ENCODE results near the gene SLC45A3.
"Not testable (repeated sequence)": the region's sequence is repeated elsewhere in the genome, so short reads cannot be mapped to it uniquely, and the experiment has no call there.

The SLC45A3 gene

DNA sequence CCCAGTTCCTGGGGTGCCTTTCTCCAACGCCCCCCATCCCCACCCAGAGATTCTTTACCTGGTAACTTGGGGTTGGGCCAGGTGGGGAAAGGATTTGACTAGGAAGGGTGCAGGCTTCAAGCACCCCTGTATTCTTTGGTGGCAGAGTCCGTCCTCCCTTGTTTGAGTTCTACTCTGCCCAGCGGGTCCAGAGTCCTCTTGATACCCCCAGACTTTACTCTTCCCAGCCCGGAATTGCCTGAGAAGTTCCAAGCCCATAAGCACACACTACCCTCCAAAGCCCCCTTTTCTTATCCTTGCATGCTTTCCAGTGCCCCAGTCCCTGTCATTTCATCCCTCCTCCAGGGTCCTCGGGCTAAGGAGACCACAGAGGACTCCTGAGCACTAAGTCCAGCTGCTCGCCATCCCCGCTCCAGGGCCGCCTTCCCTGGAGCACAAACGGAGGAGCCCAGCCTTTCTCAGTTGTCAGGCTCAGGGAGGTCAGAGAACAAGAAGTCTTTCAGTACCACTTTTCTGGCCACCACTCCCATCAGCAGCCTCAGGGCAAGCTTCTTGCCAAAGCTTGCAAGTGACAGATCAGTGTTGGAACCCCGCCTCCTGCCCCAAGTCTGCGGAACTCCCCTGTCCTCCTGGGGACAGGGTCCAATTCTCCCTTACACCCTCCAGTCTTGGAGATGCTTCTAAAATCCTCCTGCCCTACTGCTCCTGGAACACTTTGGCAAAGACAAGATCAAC is 12.2 kb downstream of the SLC45A3 start:
- DNase-seq: no peak

DNA sequence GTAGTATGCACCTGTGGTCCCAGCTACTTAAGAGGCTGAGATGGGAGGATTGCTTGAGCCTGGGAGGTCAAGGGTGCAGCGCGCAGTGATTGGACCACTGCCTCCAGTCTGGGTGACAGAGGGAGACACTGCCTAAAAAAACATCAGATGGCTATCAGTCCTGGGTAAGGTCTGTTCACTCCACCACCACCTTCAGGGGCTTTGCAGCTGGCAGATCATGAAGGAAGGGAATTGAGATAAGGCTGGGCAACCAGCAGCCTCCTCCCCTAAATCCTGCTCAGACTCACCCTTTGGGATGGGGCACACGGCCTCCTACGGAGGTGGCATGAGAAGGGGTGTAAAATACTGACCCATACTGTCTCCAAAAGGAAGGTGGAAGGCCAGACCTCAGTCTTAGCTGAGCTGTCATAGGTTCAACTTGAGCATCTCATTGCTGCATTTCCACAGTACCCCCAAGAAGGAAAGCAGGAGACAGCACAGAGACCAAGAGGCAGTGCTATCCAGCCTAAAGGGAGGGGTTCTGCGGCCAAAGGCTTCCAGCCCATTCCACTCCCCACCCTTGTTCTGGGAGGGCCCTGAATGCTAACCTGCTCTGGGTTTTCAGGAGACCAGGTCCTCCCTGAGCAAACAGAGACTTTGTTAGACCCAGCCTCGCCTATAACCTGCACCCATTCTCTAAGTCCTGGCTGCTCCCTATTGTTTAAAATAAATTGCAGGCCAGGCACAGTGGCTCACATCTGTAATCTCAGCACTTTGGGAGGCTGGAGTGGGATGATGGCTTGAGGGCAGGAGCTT is 13.7 kb downstream of the SLC45A3 start:
- DNase-seq: no peak

DNA sequence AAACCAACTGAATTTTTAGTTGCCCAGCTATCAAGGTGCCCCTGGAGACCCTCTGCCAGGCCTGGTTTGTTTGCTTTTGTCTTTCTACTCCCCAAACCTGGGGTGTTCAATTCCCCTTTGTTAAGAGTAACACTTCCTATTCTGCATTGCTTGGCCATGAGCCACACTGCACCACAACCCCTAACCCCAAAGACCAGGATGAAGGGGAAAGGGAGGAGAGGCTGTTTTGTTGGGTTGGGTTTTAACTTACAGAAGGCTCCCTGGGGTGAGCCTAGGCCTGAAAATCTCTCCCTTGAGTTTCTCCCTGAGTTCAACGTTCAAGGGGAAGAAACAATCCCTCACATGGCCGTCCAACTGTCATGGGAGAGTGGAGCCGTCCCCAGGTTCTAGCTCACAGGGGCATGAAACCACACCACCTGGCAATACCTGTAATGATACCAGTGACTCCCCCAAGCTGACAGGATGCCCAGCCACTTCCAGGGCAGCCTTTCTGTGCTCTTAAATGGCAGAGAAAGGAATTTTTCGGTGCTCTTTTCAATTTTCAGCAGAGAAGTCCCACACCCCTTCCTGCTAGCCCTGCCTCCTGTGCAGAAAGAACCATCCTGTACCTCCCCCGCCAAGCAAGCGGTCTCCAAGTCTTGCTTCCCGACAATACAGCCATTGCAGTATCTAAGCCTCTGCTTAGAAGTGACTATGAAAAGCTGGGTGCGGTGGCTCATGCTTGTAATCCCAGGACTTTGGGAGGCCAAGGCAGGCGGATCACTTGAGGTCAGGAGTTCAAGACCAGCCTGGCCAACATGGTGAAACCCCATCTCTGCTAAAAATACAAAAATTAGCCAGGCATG is 14.9 kb downstream of the SLC45A3 start:
- DNase-seq: no peak

DNA sequence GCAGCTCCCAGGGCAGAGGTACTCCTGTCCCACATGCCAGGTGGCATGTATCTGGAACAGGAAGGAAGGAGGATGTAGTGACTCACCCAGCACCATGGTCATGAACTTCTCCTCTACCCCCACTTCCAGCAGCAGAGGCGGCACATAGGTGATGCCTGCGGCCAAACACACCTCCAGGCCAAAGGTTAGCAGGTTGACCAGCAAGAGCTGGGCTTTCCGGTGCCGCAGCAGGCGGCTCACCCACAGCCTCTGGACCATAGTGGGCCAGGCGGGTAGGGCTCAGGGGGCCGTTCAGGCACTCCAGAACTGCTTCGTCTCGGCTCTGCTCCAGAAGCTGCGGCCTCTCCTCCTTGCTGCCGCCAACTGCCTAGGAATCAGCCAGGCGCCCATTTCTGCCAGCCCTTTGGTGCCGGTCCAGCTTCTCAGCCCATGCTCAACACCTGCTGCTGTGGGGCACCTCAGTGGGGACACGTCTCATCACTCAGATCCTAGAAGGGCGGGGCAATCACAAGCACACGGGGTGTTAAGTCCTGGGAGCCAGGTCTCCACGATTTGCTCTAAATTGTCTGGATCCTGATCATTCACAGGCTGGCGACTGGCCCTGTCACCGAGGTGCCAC is 15.8 kb downstream of the SLC45A3 start:
- no peak for DNase-seq

DNA sequence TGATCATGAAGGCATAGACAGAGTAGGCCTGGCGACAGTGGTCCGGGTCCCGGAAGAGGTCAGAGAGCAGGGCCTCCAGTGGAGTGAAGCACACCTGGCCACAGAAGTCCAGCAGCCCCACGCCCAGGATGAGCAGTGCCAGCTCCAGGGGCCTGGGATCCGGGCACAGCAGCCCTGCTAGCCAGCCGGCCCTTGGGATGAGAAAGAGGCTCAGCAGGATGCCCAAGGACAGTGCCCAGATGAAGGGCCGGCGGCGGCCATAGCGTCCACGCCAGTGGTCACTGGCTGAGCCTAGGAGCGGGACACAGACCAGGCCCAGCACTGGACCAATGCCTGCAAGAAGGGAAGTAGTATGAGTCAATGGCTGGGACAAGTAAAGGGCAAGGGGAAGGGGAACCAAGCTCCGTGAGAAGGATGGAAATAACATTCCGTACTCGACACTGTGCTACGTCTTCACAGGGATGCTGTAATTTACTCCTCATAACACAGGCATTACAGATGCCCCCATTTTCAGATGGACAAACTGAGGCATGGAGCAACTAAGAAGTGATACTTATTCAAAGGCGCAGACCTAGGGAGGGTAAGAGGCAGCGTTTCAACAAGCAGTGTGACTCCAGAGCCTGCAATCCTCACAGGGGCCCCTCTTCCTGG is 16.9 kb downstream of the SLC45A3 start:
- no peak for DNase-seq

DNA sequence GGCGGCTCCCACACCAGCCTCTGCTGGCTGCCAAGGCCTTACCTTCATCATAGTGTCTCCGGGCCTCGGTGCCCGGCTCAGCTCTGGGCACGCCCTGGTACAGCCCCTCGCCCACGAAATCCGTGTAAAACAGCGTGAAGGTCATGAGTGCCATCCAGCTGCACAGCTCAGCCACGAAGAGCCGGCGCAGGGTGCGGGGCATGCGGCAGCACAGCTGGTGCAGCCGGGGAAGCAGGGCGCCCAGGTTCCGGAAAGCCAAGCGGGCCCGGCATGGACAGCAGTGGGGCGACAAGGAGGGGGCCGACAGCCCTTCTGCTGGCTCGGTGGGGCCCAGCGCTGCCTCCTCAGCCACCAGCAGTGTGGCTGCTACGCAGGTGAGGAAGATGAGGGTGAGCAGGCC is 17.5 kb downstream of the SLC45A3 start:
- DNase-seq: no peak

DNA sequence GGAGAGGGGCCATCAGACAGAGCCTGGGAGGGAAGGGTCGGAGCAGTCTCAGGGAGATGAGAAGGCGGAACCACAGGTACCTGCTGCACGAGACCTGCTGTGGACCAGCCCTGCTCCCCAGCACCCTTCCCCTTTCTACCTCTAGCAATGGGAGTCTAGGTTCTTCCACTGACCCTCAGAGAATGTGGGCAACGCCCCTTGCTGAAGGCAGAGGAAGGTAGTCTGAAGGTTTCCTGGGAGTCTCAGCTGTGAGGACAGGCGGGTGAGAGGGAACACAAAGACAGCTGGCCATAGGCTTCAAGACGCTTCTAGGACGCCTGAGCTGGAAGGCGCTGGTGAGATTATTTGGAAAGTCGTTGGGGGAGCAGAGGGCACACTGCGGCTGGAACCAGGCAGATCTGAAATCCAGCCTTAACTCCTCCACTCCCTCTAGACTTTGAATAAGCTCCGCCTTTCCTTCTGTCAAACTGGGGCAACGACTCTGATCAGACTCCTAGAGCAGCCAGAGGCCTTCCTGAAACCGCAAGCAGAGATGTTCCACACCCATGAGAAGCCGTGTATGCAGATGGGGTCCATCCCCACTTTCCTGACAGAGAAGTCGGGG is 18.1 kb downstream of the SLC45A3 start:
- DNase-seq: no peak

DNA sequence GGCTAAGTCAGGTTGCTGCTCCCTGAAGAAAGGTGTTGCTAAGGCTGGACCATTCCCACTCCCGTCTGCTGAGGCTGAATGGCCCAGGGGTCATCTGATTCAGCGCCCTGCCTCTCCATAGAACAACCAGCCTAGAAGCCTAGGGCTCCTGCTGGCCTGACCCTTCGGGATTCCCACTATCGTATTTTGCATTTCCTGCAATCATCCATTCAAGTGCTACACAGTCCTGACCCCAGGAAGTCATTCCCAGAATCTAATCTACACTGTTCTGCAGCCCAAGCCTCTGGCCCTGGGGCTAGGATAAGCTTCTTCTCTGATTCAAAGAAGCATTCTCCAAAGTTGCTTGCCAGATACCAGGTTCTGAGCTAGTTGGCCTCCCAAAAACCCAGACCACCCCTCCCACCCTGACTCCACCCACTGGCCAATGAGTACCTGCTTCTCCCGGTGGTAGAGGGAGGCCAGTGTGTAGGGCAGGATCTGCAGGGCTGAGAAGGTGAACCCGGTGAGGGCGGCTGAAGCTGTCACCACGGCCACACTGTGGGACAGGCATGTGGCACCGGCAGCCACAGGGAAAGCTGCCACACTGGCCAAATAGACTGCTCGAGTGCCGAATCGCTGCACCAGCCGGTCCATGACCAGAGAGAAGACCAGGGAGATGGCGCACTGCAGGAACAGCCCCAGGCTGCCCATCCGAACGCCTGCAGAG is 18.7 kb downstream of the SLC45A3 start:
- DNase-seq: no peak

DNA sequence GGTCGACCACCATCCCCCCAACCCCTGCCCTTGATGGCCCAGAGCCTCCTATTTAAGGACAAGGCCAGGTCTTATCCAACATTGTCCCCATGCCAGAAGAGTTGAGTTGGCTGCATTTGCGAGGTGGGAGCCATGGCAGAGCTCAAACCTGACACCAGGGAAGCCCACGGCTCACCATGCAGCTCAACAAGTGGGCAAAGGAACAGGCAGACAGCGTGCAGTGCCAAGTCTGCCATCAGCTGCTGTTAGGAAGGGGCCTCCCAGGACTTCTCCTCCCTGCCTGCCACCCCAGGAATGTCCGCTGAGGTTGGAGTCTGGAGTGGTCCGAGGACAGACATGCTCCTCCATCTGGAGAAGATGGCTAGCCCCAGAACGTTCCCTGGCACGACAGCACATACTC is 19.9 kb downstream of the SLC45A3 start:
- no peak for DNase-seq

DNA sequence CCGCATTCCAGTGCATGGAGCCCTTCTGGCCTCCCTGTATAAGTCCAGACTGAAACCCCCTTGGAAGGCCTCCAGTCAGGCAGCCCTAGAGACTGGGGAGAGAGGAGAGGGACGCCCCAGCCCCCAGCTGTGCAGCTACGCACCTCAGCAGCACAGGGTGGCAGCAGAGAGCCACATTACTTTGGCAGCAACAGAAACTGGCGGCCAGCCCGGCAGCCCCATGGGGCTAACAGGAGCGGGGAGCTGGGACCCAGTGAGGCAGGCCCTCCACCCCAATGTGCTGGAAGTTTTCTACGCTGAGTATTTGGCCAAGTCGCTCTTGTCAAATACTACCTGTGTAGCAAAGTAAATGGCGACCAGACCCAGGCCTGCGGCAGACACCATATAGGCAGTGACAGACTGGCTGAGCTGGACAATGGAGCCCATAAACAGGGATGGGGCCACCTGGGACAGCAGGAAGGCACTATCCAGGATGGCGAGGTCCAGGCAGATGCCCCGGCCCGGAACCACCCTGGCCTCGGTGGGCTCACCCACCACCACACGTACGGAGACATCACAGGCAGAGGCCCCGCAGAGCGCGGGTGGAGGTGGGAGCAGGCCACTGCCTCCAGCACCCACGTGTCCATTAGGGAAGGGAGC is 21.2 kb downstream of the SLC45A3 start:
- DNase-seq: peak; percentile 78

DNA sequence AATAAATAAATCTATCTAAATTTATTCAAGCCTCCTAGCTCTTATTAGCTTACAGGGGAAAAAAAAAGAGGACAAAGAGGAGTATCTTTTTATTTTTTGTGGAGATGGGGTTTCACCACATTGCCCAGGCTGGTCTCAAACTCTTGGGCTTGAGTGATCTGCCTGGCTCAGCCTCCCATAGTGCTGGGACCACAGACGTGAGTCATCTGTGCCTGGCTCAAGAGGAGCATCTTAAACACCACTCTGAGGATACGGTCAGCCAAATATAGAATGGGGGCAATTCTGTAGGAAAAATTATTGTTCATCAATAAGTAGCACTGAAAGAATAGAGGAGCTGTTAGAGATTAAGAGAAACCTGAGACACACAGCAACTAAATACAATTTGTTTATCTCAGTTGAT is 24.1 kb downstream of the SLC45A3 start:
- DNase-seq: no peak

DNA sequence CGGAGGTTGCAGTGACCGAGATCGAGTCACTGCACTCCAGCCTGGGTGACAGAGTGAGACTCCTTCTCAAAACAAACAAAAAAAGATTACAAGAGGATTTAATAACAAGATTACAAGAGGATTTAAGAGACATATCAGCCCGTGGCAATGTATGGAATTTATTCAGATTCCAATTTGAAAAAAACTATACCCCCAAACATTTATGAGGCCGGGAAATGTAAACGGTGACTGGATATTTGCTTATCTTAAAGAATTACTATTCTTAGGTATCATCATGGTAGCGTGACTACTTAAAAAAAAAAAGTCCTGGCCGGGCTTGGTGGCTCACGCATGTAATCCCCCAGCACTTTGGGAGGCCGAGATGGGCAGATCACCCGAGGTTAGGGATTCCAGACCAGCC is 27.3 kb downstream of the SLC45A3 start:
- DNase-seq: no peak

DNA sequence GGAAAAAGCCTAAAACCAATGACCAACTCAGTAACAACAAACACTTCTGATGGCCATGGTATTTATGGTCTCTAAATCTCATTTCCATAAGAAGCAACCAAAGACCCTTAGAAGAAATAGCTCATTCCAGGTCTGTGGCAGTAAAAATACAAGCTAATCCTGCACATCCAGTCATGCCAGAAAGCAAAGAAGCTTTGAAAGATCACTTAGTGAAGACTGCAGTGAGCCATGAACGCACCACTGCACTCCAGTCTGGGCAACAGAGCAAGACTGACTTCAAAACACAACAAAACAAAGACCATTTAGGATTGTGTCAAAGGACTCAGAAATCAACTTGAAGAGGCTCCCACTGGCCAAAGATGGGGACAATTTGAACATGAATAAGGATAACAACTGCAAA is 30.1 kb downstream of the SLC45A3 start:
- no peak for DNase-seq

DNA sequence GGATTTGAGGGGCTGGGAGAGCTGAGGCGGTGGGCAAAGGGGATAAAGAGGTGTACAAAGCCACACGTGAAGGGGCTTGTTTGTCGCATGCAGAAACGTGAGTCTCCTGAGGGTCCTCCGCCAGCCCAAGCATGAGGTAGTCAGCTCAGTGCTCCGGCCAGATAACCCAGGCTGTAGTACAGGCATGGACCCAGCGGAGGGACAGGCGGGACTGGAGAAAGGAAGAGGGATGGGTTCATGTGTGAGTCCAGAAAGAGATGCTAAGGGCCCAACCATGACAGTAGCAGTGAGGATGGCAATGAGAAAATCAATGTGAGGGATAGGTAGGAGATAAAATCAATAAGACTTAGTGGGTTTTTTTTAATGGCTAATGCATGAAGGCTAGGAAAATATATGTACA is 34.8 kb downstream of the SLC45A3 start:
- no peak for DNase-seq

DNA sequence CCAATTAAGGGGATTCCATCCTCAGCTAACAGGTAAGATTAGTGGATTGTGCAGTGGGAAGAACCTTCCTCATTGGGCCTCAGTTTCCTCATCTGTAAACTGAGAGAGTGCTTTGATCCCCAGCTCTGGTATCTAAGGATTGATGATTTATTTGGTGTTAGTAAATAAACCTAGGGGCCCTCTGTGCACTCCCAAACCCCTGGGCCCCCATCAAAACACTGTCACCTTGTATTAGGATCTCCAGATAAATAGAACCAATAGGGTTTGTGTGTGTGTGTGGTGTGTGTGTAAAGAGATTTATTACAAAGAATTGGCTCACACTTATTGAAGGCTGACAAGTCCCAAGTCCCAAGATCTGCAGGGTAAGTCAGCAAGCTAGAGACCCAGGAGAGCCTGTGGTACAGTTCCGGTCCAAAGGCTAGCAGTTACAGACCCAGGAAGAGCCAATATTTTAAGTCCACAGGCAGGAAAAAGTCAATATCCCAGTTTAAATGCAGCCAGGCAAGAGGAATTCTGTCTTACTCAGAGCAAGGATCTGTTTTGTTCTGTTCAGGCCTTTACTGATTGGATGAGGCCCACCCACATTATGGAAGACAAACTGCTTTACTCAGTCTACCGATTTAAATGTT is 37.5 kb downstream of the SLC45A3 start:
- DNase-seq: no peak

DNA sequence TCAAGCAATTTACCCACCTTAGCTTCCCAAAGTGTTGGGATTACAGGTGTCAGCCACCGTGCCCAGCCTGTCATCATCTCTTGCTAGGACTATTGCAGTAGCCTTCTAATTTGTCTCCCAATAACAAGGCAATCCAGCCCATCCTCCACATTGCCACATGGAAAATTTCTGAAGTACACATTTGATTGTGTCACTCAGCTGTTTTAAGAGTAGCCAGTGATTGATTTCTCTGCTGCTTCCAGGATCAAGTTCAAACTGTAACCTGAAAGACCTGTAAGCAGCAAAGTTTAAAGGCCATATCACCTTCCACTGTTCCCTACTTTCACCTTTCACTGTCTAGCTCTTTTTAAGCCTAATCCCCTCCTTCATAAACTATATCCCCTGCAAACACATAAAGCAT is 40.7 kb downstream of the SLC45A3 start:
- no peak for DNase-seq

DNA sequence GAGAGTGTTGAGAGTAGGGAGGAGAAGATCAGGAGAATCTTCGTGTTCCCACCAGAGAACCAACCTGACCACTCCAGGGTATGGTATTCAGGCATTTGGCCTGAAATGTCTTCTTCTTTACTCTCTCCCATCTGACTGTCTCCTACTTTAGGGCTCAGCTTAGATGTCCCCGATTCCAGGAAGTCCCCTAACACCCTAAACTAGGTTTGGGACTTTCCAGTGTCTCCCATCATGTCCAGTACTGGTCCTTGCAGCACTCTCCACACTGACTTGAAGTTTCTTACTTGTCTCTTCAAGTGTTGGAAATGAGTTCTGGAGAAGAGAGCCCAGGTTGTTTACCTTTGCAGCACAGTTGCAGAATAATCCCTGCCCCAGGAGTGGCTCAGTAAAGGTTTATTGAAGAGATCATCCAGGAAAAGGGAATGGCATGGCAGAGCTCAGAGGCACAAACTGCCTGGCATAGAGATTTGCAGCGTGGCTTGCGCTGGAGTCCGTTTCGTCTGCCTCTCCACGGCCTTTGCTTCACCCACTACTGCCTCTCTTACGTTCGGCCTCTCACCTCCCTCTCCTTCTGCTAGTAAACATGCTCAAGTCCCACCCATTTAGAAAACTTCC is 42.3 kb downstream of the SLC45A3 start:
- no peak for DNase-seq

DNA sequence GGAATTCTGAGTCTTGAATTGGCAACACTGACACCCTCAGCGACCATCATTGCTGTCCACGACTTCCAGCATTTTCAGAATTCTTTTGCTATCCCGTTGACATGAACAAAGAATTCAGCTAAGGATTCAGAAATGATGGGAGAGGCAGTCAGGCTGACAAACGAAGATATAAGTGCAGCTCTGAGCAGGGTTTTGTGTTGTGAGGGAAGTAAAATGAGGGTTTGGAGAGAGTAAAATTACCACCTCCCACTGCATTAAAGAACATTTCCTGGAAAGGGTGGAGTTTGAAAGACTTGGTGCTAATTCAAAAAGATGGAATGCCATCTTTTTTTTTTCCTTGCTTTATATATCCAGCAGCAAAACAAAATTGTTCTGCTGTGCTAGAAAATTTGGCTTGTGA is 43.6 kb downstream of the SLC45A3 start:
- no peak for DNase-seq

DNA sequence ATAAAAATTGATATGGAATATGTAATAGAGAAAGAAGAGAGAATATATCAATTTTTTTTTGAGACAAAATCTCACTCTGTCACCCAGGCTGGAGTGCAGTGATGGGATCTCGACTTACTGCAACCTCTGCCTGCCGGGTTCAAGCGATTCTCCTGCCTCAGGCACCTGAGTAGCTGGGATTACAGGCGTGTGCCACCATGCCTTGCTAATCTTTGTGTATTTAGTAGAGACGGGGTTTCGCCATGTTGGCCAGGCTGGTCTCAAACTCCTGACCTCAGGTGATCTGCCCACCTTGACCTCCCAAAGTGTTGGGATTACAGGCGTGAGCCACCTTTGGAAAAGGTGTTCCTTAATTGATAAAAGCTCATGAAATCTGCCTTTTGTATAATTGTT is 44.2 kb downstream of the SLC45A3 start:
- DNase-seq: not testable (repeated sequence)

DNA sequence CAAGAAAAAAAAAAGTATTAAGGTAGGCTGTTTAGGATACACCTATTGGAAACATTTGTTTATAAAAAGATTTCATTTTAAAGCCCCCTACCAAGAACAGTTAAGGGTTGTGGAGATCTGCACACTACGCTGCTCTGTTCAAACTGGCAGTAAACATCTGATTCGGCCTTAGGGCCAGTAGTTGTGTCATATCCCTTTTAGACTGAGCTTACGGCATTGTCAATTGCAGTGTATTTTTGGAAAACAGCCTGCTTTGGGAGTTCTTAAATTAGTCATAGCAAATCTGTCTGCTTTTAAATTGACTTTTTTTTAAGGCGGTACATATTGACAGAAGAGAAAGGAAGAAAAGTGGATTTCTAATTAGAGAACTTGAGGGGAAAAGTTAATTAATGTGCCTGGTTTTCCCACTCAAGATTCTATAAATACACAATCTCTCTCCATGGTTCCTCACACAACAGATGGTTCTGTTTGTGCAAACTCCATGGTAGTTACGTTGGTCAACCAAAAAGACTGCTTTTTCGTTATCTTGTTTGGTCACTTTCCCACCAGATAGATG is 46.8 kb downstream of the SLC45A3 start:
- DNase-seq: no peak

All from stimulated activated CD4-positive, alpha-beta T cell treated with anti-CD3 and anti-CD28 coated beads, Interleukin-4, amount 100 ng/mL, for 1 hour (primary cell).